OCI-LY3 (cell line): ENCODE results near the gene SFXN1.

Source experiments
- EZH2phosphoT487 ChIP-seq: fragments of 200-600 bp; shearing (Covaris generic); IDR thresholded peaks from 2 replicates; pipeline ENCODE4 v1.6.1; 2018; ENCODE audit warnings: antibody characterized with exemption, mixed run types, low read depth
- TF ChIP-seq, protein P1 (sequence below): fragments of 200-600, 300-600 bp; sonication (generic); IDR thresholded peaks from 2 replicates; pipeline ENCODE4 v1.5.1; 2014; ENCODE audit warnings: antibody characterized with exemption, low read length, low read depth

DNA sequence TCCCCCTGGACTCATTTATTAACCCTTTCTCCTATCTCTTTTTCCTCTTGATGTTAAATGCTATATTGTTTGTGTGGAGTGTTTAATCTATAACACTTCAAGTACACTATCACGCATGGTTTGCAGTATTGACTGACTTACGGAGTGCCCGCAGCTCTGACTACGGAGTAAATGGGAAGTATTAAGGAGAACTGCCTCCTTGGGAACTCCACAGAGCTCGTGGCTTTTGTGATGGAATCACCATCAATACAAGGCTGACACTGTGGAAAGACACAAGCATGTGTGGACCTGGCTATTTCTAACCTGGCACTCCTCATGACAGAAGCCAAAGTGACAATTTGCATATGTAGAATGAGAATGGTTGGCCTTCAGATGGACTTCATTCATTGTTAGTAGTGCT, 66.2 kb downstream of the SFXN1 start:
- TF ChIP-seq, protein P1, sequence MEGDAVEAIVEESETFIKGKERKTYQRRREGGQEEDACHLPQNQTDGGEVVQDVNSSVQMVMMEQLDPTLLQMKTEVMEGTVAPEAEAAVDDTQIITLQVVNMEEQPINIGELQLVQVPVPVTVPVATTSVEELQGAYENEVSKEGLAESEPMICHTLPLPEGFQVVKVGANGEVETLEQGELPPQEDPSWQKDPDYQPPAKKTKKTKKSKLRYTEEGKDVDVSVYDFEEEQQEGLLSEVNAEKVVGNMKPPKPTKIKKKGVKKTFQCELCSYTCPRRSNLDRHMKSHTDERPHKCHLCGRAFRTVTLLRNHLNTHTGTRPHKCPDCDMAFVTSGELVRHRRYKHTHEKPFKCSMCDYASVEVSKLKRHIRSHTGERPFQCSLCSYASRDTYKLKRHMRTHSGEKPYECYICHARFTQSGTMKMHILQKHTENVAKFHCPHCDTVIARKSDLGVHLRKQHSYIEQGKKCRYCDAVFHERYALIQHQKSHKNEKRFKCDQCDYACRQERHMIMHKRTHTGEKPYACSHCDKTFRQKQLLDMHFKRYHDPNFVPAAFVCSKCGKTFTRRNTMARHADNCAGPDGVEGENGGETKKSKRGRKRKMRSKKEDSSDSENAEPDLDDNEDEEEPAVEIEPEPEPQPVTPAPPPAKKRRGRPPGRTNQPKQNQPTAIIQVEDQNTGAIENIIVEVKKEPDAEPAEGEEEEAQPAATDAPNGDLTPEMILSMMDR, result no peak
- no peak for TF ChIP-seq EZH2phosphoT487
